A549 (cell line): ENCODE results near the gene NSMCE3.

ENCODE experiments used
- CEBPB ChIP-seq, 2 experiments: fragments of >200 bp in 1 of 2; sonication (Bioruptor Twin) in 1 of 2; formaldehyde crosslinking in 1 of 2; IDR thresholded peaks; 2 replicates each; pipeline ENCODE4 v1.6.1; 2012 to 2016
- EP300 ChIP-seq, 2 experiments: fragments of >200 bp; sonication (Bioruptor Twin); formaldehyde crosslinking; IDR thresholded peaks; 2 replicates in 1 of 2; 3 replicates in 1 of 2; pipeline ENCODE4 v1.6.1; 2016 to 2017
- MYC ChIP-seq: IDR thresholded peaks from 2 replicates; pipeline ENCODE4 v1.6.1; 2012; ENCODE audit warnings: mild to moderate bottlenecking, inconsistent platforms, low read length, improper control_type of control experiment, borderline replicate concordance
- RARB ChIP-seq: fragments of 250-450 bp; sonication (Bioruptor Pico); IDR thresholded peaks from 2 replicates; pipeline ENCODE4 v1.8.0; 2021; ENCODE audit warnings: mild to moderate bottlenecking, moderate library complexity
- RFX5 ChIP-seq: fragments of 450-650 bp; IDR thresholded peaks from 2 replicates; pipeline ENCODE4 v1.7.1; 2014; ENCODE audit warnings: antibody characterized with exemption, mild to moderate bottlenecking, moderate library complexity
- TF ChIP-seq, protein P1 (sequence below): IDR thresholded peaks from 2 replicates; pipeline ENCODE4 v1.6.1; 2012
- TF ChIP-seq, protein P2 (sequence below): fragments of >200 bp; sonication (Bioruptor Twin); formaldehyde crosslinking; IDR thresholded peaks from 3 replicates; pipeline ENCODE4 v1.5.1; 2016
- TF ChIP-seq, protein P3 (sequence below): fragments of 200-600 bp; sonication (generic); IDR thresholded peaks from 2 replicates; pipeline ENCODE4 v1.6.1; 2016; ENCODE audit warnings: antibody characterized with exemption, mild to moderate bottlenecking, moderate library complexity

DNA sequence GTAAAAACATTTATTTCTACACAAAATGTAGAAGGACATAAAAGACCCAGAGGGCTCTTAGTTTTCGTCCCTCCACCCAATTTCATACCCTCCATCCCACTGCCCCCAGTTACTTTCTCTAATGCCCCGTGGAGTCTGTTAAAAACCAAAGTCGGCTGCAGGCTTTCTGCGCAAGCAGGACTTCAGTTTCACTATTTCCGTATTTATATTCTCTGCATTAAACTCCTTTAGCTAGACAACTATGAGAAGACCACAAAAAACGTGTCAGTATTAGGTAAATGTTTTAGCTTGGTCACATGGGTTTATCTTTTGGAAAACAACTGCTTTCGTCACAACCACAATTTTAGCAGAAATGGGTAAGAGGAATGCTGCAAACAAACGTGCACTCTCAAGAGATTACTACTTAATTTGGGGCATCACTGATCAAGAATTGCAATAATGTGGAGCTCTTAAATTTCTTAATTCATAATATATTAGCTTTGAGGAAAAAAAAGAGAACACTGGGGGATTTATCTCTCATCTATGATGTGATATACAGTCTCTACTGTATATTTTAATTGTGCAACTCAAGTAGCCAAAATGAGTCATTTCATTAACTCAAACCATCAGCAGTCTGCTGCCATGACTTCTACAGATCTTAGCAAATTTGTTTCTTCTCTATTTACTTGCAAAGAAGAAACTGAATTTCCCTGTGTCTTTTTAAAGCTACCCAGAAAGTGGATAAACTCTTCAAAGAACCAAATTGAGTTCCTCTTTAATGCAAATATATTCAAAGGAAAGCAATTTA lies 740 bp upstream of the NSMCE3 start:
- TF ChIP-seq EP300 (IDR thresholded peaks at IDR 0.05) (no peak), RARB (CRISPR knock-in tag) (no peak), CEBPB (IDR thresholded peaks at IDR 0.05) (no peak), RFX5 (no peak), MYC (no peak)
- TF ChIP-seq, protein P1, sequence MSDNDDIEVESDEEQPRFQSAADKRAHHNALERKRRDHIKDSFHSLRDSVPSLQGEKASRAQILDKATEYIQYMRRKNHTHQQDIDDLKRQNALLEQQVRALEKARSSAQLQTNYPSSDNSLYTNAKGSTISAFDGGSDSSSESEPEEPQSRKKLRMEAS, result no peak
- TF ChIP-seq, protein P2, sequence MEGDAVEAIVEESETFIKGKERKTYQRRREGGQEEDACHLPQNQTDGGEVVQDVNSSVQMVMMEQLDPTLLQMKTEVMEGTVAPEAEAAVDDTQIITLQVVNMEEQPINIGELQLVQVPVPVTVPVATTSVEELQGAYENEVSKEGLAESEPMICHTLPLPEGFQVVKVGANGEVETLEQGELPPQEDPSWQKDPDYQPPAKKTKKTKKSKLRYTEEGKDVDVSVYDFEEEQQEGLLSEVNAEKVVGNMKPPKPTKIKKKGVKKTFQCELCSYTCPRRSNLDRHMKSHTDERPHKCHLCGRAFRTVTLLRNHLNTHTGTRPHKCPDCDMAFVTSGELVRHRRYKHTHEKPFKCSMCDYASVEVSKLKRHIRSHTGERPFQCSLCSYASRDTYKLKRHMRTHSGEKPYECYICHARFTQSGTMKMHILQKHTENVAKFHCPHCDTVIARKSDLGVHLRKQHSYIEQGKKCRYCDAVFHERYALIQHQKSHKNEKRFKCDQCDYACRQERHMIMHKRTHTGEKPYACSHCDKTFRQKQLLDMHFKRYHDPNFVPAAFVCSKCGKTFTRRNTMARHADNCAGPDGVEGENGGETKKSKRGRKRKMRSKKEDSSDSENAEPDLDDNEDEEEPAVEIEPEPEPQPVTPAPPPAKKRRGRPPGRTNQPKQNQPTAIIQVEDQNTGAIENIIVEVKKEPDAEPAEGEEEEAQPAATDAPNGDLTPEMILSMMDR, result no peak
- TF ChIP-seq, protein P3, sequence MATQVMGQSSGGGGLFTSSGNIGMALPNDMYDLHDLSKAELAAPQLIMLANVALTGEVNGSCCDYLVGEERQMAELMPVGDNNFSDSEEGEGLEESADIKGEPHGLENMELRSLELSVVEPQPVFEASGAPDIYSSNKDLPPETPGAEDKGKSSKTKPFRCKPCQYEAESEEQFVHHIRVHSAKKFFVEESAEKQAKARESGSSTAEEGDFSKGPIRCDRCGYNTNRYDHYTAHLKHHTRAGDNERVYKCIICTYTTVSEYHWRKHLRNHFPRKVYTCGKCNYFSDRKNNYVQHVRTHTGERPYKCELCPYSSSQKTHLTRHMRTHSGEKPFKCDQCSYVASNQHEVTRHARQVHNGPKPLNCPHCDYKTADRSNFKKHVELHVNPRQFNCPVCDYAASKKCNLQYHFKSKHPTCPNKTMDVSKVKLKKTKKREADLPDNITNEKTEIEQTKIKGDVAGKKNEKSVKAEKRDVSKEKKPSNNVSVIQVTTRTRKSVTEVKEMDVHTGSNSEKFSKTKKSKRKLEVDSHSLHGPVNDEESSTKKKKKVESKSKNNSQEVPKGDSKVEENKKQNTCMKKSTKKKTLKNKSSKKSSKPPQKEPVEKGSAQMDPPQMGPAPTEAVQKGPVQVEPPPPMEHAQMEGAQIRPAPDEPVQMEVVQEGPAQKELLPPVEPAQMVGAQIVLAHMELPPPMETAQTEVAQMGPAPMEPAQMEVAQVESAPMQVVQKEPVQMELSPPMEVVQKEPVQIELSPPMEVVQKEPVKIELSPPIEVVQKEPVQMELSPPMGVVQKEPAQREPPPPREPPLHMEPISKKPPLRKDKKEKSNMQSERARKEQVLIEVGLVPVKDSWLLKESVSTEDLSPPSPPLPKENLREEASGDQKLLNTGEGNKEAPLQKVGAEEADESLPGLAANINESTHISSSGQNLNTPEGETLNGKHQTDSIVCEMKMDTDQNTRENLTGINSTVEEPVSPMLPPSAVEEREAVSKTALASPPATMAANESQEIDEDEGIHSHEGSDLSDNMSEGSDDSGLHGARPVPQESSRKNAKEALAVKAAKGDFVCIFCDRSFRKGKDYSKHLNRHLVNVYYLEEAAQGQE, result no peak
